ENCODE results near the gene CHTF18. TPM values are rescaled to one million over a fixed set of nuclear protein-coding genes. Genes with fewer than 3 reads are reported as not detected.

CHTF18 gene
- total RNA-seq, 1 experiment from 2014 or later = 120 TPM

DNA sequence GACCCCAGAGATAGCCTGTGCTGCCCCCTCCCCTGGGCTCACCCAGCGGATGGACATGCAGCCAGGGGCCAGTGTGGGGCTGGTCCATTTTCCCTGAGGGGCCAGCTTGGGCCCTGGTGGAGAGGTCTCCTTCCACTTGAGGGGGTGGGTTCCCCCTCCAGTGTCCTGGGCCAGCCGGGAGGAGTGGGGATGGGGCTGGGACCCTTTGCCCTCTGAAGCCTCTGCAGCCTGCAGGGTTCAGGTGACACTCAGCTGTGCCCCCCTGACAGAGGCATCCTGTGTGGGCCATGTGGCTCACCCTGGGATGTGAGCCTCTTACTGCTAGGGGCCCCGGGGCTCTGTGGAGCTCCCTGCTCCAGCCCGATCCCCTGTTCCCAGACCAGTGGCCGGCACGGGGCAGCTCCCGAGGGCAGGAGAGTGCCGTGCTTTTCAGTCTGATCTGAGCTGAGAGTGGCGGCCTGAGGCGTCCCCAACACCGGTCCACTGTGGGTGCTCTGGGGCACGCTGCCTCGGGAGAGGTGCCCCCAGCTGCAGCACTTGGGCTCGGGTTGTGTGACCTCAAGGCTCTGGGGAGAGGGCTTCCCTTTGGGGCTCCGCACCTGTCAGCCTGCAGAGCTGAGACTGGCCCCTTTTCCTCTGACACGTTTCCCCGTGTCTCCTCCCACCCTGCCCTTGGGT lies 12.6 kb downstream of the CHTF18 start:
- Histone ChIP-seq H2BK20ac (ENCODE audit: low read depth, low read length, poor library complexity, severe bottlenecking) (no peak overlapping the region), H4K5ac (ENCODE audit: insufficient read length, low read depth, low read length) (no peak overlapping the region), H3T11ph (ENCODE audit: low read length) (no peak overlapping the region), H2AFZ (ENCODE audit: low read length) (no peak overlapping the region), H3K27me3 (ENCODE audit: insufficient read depth, low read length) (peaks cover 5% of the 10 kb centered on the region; the same call in 1 of the 2 replicates), H3K4me1 (ENCODE audit: insufficient read depth, low read length) (no peaks in the 10 kb centered on the region), H3K14ac (ENCODE audit: insufficient read depth, low read length) (no peak overlapping the region), H2BK12ac (ENCODE audit: insufficient read length, low read depth, low read length) (no peak overlapping the region), H3K79me1 (ENCODE audit: insufficient read depth, low read depth, low read length, poor library complexity, severe bottlenecking) (no peaks in the 10 kb centered on the region), H3K56ac (ENCODE audit: insufficient read length, low read depth, low read length) (no peak overlapping the region), H3K18ac (ENCODE audit: insufficient read length, low read depth, low read length) (no peak overlapping the region), H2BK120ac (ENCODE audit: low read depth, low read length, poor library complexity, severe bottlenecking) (no peak overlapping the region), H3K9me3 (ENCODE audit: control insufficient read depth, low read depth, low read length) (no peaks in the 10 kb centered on the region), H3K4ac (ENCODE audit: low read depth, low read length) (no peak overlapping the region), H3K4me2 (ENCODE audit: insufficient read depth, insufficient read length, low read length) (no peak overlapping the region), H3K9ac (ENCODE audit: extremely low read depth, insufficient read length, low read length) (no peak overlapping the region), H4K8ac (replicated peaks; ENCODE audit: insufficient read length, low read depth, low read length) (no peak overlapping the region), H3K79me2 (ENCODE audit: insufficient read depth, low read length) (no peaks in the 10 kb centered on the region), H2BK15ac (ENCODE audit: low read depth, low read length) (no peak overlapping the region), H2BK5ac (ENCODE audit: insufficient read length, low read length) (no peak overlapping the region), H3K23ac (ENCODE audit: insufficient read length, low read depth, low read length) (no peak overlapping the region), H4K91ac (ENCODE audit: insufficient read length, low read depth, low read length) (no peak overlapping the region), H3K27ac (ENCODE audit: insufficient read length, low read depth, low read length) (no peak overlapping the region), H4K20me1 (ENCODE audit: control insufficient read depth, insufficient read depth, insufficient read length) (no peaks in the 10 kb centered on the region), H3K23me2 (ENCODE audit: insufficient read length, low read depth, low read length, poor library complexity, severe bottlenecking) (peaks cover 4% of the 10 kb centered on the region), H2AK5ac (ENCODE audit: insufficient read length, low read length) (no peak overlapping the region)
- Mint-ChIP-seq H3K27ac (no peak overlapping the region), H3K4me1 (no peaks in the 10 kb centered on the region), H3K36me3 (ENCODE audit: insufficient read depth in 1 of 3, low read depth in 3 of 3) (peaks cover 10 to 22% (median 18%) of the 10 kb centered on the region in 3 experiments; a peak in 6 of 7 replicates), H3K9me3 (peaks cover 0 to 3% of the 10 kb centered on the region in 2 experiments; a peak in 1 of 5 replicates), H3K4me3 (no peak overlapping the region), H3K27me3 (ENCODE audit: low read depth) (peaks cover 60% of the 10 kb centered on the region)
- DNase-seq = no peak
- TF ChIP-seq, protein P1, sequence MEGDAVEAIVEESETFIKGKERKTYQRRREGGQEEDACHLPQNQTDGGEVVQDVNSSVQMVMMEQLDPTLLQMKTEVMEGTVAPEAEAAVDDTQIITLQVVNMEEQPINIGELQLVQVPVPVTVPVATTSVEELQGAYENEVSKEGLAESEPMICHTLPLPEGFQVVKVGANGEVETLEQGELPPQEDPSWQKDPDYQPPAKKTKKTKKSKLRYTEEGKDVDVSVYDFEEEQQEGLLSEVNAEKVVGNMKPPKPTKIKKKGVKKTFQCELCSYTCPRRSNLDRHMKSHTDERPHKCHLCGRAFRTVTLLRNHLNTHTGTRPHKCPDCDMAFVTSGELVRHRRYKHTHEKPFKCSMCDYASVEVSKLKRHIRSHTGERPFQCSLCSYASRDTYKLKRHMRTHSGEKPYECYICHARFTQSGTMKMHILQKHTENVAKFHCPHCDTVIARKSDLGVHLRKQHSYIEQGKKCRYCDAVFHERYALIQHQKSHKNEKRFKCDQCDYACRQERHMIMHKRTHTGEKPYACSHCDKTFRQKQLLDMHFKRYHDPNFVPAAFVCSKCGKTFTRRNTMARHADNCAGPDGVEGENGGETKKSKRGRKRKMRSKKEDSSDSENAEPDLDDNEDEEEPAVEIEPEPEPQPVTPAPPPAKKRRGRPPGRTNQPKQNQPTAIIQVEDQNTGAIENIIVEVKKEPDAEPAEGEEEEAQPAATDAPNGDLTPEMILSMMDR (conservative IDR thresholded peaks at IDR 0.05) = no peak
- no CpG with 5 or more reads among the region's 17 CpGs for WGBS (ENCODE audit: extremely low coverage, insufficient read length, low lambda C conversion rate)
